COLO829 (cell line): ENCODE results near the gene SLC6A19.

Experiments used
- DNase-seq: peaks from one replicate; pipeline ENCODE4 v3.0.0; 2012; ENCODE audit warnings: low spot score

Gene SLC6A19

GRCh38 chr5:1180841-1181271 lies 20.5 kb upstream of the SLC6A19 start:
- DNase-seq = no peak

DNA sequence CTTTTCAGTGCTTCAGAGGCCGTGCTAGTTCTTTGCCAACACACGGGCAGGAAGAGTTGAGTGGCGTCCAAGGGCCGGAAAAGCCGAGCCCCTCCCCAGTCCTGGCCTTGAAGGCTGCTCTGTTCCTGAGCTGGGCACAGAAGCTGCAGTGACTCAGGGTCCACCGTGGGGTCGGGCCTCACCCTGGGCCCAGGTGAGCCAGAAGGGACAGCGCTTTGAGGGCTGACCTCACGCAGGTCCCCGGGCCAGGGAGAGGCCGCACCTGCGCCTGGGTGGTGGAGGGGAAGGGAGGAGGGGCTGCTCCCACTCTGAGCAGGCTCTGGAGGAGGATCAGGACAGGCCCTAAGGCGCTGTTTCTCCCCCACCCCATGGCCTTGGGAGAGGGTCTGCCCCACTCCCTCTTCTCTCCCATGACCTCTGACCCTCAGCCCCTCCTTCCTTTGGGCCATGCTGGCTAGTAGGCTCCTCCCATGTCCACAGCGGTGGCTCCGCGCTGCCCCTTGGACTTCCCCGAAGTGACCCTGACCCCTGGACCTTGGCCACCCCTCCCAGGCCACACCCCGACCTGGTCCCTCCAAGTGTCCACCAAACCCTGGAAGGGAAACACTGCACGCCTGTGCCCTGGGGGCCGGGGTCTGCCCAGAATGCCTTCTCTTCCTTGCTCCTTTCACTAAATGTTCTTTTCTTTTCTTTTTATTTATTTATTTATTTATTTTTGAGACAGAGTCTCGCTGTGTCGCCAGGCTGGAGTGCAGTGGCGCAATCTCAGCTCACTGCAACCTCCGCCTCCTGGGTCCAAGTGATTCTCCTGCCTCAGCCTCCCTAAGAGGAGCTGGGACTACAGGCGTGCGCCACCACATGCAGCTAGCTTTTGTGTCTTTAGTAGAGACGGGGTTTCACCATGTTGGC lies 19.7 kb upstream of the SLC6A19 start:
- no peak for DNase-seq

GRCh38 chr5:1182360-1182632 lies 19.1 kb upstream of the SLC6A19 start:
- DNase-seq = no peak

DNA sequence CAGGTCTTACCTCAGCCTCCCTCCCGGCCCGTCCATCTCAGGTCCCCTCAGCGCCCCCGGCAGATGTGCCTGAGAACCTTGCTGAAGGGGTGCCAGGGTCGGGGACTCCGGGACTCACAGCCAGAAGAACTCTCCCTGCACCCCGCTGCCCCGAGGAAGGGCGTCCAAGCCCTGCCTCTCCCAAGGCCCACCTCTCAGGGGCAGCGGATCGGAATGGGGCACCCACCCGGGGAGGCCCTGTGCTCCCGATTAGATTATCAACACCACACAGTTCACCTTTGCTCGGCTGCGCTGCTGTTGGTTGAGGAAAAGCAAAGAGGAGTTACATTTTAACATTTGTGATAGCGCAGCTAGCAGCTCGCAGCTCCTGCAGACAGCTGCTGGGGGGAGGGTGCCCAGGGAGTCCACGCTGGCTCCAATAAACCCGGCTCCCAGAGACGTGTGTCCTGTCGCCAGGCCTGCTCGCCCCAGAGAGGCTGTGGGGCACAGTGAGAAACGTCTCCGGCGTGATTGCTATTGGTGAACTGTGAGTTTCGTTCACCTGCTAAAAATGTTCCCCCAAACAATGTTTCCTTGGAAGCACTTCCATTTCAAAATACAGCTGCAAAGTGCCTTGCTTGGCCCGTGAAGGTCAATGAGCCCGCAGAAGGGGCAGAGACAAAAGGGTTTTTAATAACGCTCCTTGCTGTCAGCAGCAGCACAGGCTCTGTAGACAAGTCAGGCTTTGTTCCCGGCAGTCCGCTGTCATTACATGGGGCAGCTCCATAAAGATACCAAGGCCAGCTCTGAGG lies 18.6 kb upstream of the SLC6A19 start:
- DNase-seq = peak; percentile 66

DNA sequence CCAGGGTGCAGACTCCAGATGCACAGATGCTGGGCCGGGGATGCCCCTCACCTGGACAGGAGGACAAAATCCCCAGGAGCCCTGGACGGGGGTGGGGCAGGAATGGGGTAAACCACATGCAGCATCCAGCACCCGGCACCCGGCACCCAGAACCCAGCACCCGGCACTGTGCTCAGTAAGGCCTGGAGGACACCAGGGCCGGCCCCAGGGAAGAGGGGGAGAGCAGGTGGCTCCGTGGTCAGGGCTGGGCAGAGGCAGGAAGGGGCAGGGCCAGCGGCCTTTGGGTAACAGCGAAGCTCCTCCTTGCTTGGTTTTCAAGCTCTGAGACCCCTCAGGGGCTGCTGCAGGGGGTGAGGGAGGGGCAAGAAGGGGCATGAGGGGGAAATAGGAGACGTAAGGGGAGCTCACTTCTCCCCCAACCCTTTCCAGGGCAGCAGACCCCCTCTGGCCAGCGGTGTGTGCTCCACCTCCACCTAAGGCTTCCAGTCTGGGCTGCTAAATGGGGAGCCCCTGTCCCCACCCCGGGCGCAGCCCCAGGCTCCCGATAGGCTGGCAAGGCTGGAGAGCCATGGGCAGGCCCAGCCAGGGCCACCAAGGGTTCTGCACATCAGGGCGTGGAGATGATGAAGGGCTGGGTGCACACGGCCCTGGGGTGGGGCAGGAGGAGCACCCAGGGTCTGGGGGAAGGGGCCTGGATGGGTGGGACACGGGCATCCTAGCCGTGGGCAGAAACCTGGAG lies 17.8 kb upstream of the SLC6A19 start:
- no peak for DNase-seq

- DNase-seq = no peak
These were observed 17.3 kb upstream of the SLC6A19 start for GRCh38 chr5:1184163-1184470.

DNA sequence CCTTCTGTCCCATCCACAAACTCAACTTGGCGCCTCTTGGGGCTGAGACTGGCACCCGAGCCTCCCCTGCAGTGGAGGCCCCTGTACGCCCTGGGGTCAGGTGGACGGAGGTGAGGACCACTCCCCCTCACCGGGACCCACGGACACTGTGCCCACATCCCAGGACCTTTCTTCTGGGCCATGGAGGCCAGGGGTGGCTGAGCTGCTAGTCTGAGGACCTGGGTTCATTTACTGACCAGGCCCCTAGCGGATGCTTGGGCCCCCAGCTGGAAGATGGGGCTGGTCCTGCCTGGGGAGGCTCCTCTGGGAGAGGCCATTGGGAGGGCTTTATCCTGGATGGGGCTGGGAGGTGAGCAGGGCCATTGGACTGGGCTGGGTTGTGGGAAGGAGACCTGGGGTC lies 16.9 kb upstream of the SLC6A19 start:
- DNase-seq = no peak

DNA sequence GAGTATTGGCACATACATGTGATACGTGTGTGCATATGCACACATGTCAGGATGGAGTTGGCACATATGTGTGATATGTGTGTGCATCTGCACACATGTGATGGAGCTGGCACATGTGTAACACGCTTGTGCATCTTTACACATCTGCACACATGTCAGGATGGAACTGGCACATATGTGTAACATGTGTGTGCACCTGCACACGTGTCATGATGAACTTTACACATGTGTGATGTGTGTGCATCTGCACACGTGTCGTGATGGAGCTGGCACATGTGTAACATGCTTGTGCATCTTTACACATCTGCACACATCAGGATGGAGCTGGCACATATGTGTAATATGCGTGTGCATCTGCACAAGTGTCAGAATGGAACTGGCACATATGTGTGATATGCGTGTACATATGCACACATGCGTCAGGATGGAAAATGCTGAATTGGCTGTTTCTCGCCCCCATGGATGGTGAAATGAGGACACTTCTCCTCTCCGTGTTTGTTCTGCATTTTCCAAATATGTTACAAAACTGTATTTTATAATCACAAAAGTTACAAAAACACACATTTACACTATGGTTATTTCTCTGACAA lies 16.3 kb upstream of the SLC6A19 start:
- no peak for DNase-seq

DNA sequence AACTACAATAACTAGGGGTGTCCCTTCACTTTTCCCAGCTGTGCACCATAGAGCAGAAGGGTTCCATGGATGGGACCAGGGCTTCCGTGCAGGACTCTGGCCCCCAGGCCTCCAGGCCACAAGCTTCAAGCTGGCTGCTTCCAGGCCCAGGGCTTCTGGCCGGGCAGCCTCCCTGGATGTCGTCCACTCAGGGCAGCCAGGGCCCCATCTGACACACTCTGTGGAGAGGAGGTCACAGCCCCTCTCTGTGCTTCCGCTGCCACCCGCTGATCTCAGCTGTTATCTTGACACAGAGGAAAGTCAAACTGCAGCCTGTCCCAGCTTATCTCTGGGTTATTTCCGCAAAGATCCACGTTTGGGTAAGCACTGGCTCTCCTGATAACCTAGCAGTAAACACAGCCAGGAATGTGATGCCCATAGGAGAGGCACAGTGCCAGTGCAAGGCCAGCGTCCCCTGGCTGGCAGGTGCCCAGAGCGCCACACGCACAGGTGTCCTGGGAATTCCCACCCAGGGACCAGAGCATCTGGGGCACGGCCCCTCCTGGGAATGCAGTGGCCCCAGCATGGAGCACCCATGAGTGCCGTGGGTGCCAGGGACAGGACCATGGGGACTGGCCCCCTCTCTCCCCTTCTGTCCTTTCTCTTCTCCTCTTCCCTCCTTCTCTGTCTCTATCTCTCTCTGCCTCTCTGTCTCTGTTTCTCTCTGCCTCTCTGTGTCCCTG lies 15.6 kb upstream of the SLC6A19 start:
- DNase-seq = no peak

DNA sequence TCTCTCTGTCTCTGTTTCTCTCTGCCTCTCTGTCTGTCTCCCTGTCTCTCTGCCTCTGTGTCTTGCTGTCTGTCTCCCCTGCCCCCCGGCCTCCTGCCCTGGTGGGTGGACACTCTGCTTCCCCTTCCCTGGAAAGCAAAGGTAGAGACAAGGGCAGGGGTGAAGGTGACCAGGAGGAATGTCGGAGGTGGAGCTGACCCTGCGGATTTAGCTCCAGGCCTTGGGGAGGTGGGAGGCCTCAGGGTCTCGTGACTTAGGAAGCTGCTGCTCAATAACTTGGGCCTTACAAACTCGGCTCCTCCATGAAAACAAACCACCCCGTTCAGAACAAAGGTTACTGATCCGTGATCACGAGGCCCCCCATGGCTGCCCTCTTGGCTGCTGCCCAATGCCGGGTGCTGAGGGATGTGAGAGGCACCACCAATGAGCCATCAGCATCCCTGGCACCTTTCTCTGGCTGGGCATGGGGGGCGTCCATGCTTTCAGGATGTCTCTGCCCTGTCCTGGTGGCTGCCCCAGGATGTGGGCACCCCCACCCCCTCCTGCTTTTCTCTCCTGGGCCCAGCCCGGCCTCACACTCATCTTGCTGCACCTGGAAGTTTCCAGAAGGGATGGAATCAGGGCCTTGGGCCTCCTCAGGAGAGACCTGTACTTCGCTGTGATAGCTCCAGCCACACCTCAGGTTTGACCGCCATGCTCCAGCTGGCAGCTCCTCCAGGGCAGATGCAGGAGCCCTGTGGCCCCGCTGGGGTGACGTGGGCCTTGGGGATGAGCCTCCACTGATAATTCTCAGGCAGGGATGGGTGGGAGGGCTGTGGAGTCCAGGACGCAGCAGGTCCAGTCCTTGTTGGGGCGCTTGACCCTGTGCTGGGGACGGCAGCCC lies 14.8 kb upstream of the SLC6A19 start:
- DNase-seq = no peak

GRCh38 chr5:1187234-1187949 lies 14.0 kb upstream of the SLC6A19 start:
- DNase-seq = no peak

DNA sequence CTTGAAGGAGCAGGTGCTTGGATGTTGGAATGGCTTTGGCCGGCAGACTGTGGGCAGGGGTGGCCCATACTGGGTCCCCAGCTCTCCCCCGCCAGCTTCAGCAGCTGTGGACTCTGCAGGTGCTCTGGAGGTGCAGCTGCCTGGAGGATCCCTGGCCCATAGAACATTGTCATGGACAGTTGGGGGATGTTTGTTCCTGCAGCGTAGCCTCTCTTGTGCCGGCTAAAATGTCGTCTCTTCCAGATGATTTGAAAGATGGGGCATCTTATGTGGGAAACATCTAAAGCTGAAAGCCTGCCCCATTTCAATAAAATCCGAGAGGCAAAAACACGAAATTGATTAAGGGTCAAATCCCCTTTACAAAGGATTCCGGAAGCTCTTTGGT lies 13.5 kb upstream of the SLC6A19 start:
- DNase-seq = no peak

DNA sequence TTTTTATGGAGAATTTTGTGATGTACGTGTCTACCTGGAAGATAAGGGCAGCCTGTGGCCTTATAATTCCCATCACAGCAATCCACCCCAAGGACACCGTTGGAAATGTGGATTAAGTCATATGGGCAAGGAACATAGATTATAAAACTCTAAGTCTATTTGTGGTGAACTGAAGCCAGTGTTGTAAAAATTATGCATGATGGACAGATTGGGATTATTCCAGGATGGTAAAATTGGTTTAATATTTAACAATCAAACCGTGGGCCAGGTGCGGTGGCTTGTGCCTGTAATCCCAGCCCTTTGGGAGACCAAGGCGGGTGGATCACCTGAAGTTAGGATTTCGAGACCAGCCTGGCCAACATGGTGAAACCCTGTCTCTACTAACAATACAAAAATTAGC lies 12.9 kb upstream of the SLC6A19 start:
- no peak for DNase-seq

DNA sequence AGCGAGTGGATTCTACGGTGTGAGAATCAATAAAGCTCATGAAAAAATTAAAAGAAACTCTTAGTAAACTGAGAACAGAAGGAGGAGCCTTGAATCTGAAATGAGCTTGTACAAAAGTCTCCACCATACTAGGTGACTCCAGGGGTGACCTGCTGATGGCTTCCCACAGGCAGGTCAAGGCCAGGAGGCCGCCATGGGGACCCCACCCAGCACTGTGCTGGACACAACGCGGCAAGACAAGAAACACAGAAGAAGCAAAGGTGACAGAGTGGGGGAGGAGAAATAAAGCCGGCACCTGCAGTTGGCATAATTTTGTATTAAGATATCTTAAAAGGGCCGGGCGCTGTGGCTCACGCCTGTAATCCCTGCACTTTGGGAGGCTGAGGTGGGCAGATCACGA lies 12.1 kb upstream of the SLC6A19 start:
- DNase-seq = no peak

- no peak for DNase-seq
These were observed 11.1 kb upstream of the SLC6A19 start for GRCh38 chr5:1190278-1190677.

DNA sequence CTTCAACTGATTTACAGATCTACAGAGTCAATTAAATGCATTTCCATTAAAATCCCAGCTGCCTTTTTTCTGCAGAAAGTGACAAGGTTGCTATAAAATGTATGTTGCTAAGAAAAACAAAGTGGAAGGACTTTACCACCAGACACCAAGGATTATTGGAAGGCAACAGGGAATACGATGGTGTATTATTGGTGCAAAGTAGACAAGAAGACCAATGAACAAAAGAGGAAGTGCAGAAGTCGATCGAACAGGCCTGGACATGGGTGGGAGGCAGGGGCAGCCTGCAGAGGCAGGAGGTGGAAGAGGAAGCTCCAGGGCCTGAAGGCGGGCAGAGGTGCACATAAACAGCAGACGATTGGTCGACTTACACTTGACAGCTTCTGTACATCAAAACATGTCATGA lies 10.6 kb upstream of the SLC6A19 start:
- DNase-seq = no peak

GRCh38 chr5:1192971-1193590 lies 8.3 kb upstream of the SLC6A19 start:
- no peak for DNase-seq

DNA sequence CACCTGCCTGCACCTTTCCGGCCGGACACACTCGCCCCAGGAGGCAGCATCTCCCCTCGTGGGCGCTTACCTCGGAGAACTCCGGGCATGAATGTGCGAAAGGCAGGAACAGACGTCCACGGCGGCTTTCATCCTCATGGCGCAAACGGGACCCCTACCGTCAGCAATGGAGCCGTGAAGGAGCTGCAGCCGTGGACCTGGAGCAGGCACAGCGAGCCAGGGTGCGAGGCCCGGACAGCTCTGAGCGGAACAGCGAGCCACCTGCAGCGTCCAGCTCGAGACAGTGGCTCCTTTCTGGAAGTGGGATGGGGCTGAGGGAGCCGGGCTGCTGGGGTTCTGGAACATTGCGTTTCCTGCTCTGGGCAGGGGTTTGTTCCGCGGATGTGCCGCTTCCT lies 7.8 kb upstream of the SLC6A19 start:
- DNase-seq = no peak

GRCh38 chr5:1194378-1194777 lies 7.0 kb upstream of the SLC6A19 start:
- DNase-seq = no peak

DNA sequence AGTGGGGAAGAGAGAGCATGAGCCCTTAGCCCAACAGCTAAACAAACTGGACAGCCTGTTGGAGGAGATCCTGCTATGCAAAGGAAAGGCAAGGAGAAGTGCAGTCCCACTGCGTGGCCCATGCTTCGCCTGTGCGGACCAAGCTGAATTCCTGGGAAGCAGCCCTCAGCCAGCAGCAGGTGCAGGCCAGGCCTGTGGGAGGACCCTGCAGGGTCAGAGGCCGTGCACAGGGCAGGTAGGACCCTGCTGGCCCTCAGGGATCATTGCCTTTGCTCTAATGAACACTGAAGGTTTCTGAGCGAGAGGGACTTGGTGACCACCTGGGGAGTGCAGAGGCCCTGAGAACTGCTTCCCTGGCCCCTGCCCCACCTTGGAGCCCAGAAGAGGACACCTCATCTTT lies 6.0 kb upstream of the SLC6A19 start:
- DNase-seq = no peak
